Measurements from ENCODE around the gene RO60. TPM values are rescaled to one million over a fixed set of nuclear protein-coding genes. Genes with fewer than 3 reads are reported as not detected.
A peak's percentile ranks its signal among the peaks of the same experiment; 100 is the strongest.

The RO60 gene
- total RNA-seq, result 100 to 1,000 TPM in 1 of 4 donors, 10 to 100 TPM in 3; 40.3 to 106 (median 64.4) TPM

DNA sequence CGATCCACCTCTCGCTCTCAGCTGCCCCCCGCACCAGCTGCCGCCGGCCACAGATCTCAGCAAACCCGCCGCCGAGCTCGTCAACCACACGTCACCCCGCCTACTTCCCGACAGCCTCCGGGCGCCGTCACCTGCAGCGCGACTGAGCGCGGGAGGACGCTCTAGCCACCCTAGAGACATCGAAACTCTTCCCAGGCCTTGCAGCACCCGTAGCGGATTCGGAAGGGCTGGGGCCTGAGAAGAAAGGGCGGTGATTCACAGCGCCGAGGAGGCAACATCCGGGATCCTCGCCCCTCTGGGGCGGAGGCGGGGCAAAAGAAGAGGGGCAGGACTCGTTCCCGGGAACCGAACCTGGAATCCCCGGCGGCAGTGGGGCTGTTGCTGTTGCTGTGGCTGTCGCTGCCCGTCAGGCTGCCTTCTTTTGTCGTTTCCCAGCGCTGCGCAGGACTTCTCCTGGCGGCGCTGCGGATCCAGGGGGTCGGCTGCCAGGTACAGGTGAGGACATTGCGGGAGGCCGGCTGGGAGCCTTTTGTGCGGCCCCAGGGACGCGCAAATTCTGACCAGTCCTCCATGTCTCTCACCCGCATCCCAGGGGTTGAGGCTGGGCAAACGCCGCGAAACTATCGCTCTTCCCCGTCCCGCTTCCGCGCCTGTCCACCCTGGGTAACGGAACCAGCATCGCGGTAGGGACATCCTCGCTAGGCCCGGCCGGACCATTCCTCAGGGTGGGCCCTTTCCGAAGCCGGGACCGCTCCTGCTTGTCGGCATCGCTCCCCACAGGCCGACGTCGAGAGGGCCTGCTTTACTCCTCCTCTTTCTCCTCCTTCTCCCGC, at the start of gene RO60, which contains the start of gene UCHL5:
RO60 (plus strand) TSS at position 331 of the 833 bp plus-strand sequence. CDS start 9,443 bp downstream, outside the sequence.
UCHL5 (minus strand) TSS at position 79 of the 833 bp plus-strand sequence. CDS start 100 bp downstream, outside the sequence.
- intact Hi-C loops (cut with DNase I; ENCODE audit: low total_unique reads), result no loop called here
- DNase-seq (ENCODE audit: low spot score in 2 of 2), result peak; percentile 97 to 99
- TF ChIP-seq, protein P1, sequence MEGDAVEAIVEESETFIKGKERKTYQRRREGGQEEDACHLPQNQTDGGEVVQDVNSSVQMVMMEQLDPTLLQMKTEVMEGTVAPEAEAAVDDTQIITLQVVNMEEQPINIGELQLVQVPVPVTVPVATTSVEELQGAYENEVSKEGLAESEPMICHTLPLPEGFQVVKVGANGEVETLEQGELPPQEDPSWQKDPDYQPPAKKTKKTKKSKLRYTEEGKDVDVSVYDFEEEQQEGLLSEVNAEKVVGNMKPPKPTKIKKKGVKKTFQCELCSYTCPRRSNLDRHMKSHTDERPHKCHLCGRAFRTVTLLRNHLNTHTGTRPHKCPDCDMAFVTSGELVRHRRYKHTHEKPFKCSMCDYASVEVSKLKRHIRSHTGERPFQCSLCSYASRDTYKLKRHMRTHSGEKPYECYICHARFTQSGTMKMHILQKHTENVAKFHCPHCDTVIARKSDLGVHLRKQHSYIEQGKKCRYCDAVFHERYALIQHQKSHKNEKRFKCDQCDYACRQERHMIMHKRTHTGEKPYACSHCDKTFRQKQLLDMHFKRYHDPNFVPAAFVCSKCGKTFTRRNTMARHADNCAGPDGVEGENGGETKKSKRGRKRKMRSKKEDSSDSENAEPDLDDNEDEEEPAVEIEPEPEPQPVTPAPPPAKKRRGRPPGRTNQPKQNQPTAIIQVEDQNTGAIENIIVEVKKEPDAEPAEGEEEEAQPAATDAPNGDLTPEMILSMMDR (IDR thresholded peaks at IDR 0.05), result no peak
- no peak for TF ChIP-seq POLR2A (IDR thresholded peaks at IDR 0.05)
- H3K4me3 ChIP-seq (ENCODE audit: low read depth, poor library complexity, severe bottlenecking), result peak within 1 kb of the TSS; percentile 87
- WGBS, 2 donors, result 0% methylated on average over 41 to 49 of the region's 74 CpGs

DNA sequence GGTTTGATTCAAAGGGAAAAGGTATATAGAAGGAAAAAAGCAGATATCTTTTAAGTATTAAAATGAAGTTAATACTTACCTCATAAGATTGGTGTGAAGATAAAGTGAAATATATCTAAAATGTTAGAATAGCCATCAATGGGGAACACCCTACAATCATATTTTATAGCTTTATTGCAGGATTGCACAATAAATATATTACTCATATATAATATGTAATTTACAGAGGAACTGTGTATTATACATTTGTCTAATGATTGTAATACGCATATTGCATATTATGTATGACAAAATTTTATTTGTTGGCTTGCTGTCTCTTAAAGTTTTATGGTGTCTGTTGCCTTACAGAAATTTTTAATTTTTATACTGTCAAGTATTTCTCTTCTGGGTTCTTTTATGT, 48.0 kb upstream of the RO60 start:
- intact Hi-C loops (cut with DNase I; ENCODE audit: low total_unique reads), result no loop called here
- 85 to 91% methylated on average over 1 of the region's 1 CpG for WGBS, 2 donors
- H3K4me3 ChIP-seq (ENCODE audit: low read depth, poor library complexity, severe bottlenecking), result no peak overlapping the region
- TF ChIP-seq POLR2A (IDR thresholded peaks at IDR 0.05), result no peak
- TF ChIP-seq, protein P1 (IDR thresholded peaks at IDR 0.05), result no peak
- DNase-seq (ENCODE audit: low spot score in 2 of 2), result no peak

DNA sequence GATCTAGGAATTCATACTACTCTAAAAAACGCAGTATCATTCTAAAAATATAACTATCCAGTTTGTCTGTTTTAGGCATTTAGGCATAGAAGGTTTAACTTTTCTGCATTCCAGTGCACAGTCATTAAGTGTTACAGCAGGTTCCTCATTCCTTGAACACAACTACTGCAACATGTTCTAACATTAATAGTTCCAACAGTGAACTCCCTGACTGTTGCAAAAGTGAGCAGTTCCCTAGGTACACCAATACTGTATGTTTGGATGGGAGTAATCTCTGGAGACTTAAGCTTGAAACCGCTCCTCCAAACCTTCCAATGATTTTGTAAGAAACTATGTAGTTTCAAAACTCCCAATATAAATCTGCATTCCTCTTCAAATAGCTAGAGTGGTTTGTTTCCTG, 46.4 kb upstream of the RO60 start:
- 66 to 74% methylated on average over 2 of the region's 2 CpGs for WGBS, 2 donors
- intact Hi-C loops (cut with DNase I; ENCODE audit: low total_unique reads), result no loop called here

DNA sequence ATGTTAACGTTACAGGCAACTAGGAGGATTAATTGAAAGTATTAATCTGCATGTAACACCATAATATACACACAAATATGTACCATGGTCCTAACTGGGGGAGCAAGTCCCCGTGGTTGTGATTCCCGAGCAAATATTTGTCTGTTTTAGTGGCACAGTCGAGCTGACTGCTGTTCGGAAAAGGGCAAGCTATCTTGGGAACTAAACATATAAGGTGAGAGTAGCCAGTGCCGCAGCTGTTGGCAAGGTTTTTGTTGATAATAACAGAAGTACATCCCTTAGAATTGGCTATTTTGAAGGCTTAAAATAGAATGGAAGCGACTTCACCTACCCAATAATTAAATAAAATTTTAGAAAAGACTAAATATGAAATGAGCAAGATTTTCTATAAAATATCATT, 45.7 kb upstream of the RO60 start:
- intact Hi-C loops (cut with DNase I; ENCODE audit: low total_unique reads), result no loop called here
- TF ChIP-seq, protein P1 (IDR thresholded peaks at IDR 0.05), result no peak
- no peak for TF ChIP-seq POLR2A (IDR thresholded peaks at IDR 0.05)
- WGBS, 2 donors, result 90 to 93% methylated on average over 7 of the region's 7 CpGs
- H3K4me3 ChIP-seq (ENCODE audit: low read depth, poor library complexity, severe bottlenecking), result no peak overlapping the region
- DNase-seq (ENCODE audit: low spot score in 2 of 2), result no peak

More for the DNA sequence above, 46.4 kb upstream of the RO60 start:
- no peak for DNase-seq (ENCODE audit: low spot score in 2 of 2)
- TF ChIP-seq, protein P1 (IDR thresholded peaks at IDR 0.05), result no peak
- TF ChIP-seq POLR2A (IDR thresholded peaks at IDR 0.05), result no peak
- no peak overlapping the region for H3K4me3 ChIP-seq (ENCODE audit: low read depth, poor library complexity, severe bottlenecking)

DNA sequence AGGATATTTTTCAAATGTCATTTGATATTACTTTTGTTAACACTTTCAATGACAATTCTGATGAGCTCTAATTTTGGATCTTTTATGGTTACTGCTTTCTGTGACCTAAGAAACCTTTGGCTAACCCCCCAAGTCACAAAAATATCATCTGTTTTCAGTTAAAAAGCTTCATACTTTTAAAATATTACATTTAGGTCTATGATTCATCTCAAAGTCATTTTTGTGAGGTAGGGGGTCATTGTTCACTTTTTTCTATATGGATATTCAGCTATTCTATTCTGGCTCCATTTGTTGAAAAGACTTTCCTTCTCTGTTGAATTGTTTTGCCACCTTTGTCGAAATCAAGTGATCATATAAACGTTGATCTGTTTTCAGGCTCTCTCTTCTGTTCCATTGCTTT, 45.0 kb upstream of the RO60 start:
- TF ChIP-seq, protein P1 (IDR thresholded peaks at IDR 0.05), result no peak
- no peak for TF ChIP-seq POLR2A (IDR thresholded peaks at IDR 0.05)
- no peak overlapping the region for H3K4me3 ChIP-seq (ENCODE audit: low read depth, poor library complexity, severe bottlenecking)
- intact Hi-C loops (cut with DNase I; ENCODE audit: low total_unique reads), result no loop called here
- WGBS, 2 donors, result 77 to 79% methylated on average over 2 of the region's 2 CpGs
- no peak for DNase-seq (ENCODE audit: low spot score in 2 of 2)

Measured in lower leg skin (tissue), 4 donors.